OCI-LY3 (cell line): ENCODE results near the gene MBD2.

Experiments
- EZH2phosphoT487 ChIP-seq: fragments of 200-600 bp; shearing (Covaris generic); IDR thresholded peaks from 2 replicates; pipeline ENCODE4 v1.6.1; 2018; ENCODE audit warnings: antibody characterized with exemption, mixed run types, low read depth
- TF ChIP-seq, protein P1 (sequence below): fragments of 200-600, 300-600 bp; sonication (generic); IDR thresholded peaks from 2 replicates; pipeline ENCODE4 v1.5.1; 2014; ENCODE audit warnings: antibody characterized with exemption, low read length, low read depth

DNA sequence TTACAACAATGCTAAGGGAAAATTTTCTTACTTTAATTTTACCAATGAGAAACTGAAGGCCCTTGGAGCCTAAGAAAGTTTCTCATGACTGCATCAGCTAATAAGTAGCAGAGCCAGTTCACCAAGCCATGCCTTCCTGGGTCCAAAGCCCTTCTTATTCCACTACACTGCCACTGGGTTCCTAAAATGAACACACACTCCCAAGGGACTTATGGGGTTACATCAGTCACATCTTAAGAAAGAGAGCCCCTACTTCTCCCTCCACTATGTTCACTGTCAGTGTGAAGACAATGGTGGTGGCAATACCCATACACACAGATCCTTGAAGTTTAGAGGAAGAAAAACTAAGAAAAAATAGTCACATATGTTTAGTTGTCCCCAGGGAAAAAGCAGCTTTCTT is 20.6 kb downstream of the MBD2 start:
- TF ChIP-seq, protein P1, sequence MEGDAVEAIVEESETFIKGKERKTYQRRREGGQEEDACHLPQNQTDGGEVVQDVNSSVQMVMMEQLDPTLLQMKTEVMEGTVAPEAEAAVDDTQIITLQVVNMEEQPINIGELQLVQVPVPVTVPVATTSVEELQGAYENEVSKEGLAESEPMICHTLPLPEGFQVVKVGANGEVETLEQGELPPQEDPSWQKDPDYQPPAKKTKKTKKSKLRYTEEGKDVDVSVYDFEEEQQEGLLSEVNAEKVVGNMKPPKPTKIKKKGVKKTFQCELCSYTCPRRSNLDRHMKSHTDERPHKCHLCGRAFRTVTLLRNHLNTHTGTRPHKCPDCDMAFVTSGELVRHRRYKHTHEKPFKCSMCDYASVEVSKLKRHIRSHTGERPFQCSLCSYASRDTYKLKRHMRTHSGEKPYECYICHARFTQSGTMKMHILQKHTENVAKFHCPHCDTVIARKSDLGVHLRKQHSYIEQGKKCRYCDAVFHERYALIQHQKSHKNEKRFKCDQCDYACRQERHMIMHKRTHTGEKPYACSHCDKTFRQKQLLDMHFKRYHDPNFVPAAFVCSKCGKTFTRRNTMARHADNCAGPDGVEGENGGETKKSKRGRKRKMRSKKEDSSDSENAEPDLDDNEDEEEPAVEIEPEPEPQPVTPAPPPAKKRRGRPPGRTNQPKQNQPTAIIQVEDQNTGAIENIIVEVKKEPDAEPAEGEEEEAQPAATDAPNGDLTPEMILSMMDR: no peak
- no peak for TF ChIP-seq EZH2phosphoT487
